NCI-H1105 treated with DMSO at 0.1 percent for 48 hours (cell line): ENCODE data around the gene THADA.
A peak's percentile ranks its signal among the peaks of the same experiment; 100 is the strongest.
"Not testable (repeated sequence)": the region's sequence is repeated elsewhere in the genome, so short reads cannot be mapped to it uniquely, and the experiment has no call there.

ENCODE experiments used
- DNase-seq: peaks from one replicate; lab custom pipeline; 2025; lab: John Stamatoyannopoulos, UW

Gene THADA

GRCh38 chr2:43462866-43463641 is 132.8 kb downstream of the THADA start:
- DNase-seq: peak; percentile 75

GRCh38 chr2:43461453-43462073 is 134.3 kb downstream of the THADA start:
- peak; percentile 60 for DNase-seq

- DNase-seq: no peak
Measured at GRCh38 chr2:43460611-43461365, 135.1 kb downstream of the THADA start.

GRCh38 chr2:43460174-43460546 is 135.7 kb downstream of the THADA start:
- DNase-seq: no peak

GRCh38 chr2:43459446-43460173 is 136.2 kb downstream of the THADA start:
- DNase-seq: no peak

- DNase-seq: no peak
Measured at GRCh38 chr2:43458014-43458628, 137.7 kb downstream of the THADA start.

GRCh38 chr2:43455731-43456642 is 139.9 kb downstream of the THADA start:
- DNase-seq: no peak

GRCh38 chr2:43455296-43455695 is 140.5 kb downstream of the THADA start:
- DNase-seq: no peak

- no peak for DNase-seq
Measured at GRCh38 chr2:43454791-43455190, 141.0 kb downstream of the THADA start.

- DNase-seq: no peak
Measured at GRCh38 chr2:43453179-43454170, 142.4 kb downstream of the THADA start.

- DNase-seq: no peak
Measured at GRCh38 chr2:43452318-43452731, 143.5 kb downstream of the THADA start.

- DNase-seq: no peak
Measured at GRCh38 chr2:43450617-43451016, 145.2 kb downstream of the THADA start.

- DNase-seq: no peak
Measured at GRCh38 chr2:43448822-43449110, 147.1 kb downstream of the THADA start.

GRCh38 chr2:43448011-43448821 is 147.6 kb downstream of the THADA start:
- no peak for DNase-seq

- DNase-seq: not testable (repeated sequence)
Measured at GRCh38 chr2:43446755-43447154, 149.1 kb downstream of the THADA start.

GRCh38 chr2:43445781-43446180 is 150.1 kb downstream of the THADA start:
- no peak for DNase-seq

- DNase-seq: no peak
Measured at GRCh38 chr2:43444989-43445645, 150.7 kb downstream of the THADA start.

- no peak for DNase-seq
Measured at GRCh38 chr2:43443282-43443681, 152.6 kb downstream of the THADA start.
